A549 (cell line): ENCODE results near the gene TMEM19. TPM values are rescaled to one million over a fixed set of nuclear protein-coding genes. Genes with fewer than 3 reads are reported as not detected.

Experiments
- ATAC-seq, 2 experiments: fragments of 200-7000 bp in 1 of 2; fragments of >200 bp in 1 of 2; cut with Nextera tagmentation in 1 of 2; cut with Tn5 transposase in 1 of 2; 3 replicates each; pipeline versions ENCODE4 v1.8.0 to v1.9.1; 2018 to 2020; ENCODE audit warnings: mild to moderate bottlenecking in 1 of 2, moderate library complexity in 1 of 2
- CTCF ChIA-PET: fragments of 300-600 bp; sonication (Branson Sonifier 250); formaldehyde crosslinking; extraction: SDS; loops from one replicate; lab custom pipeline; 2021; ENCODE audit warnings: antibody characterized with exemption, inconsistent platforms; lab: Yijun Ruan, JAX
- POLR2A ChIA-PET: fragments of 350-600 bp; formaldehyde crosslinking; extraction: SDS; loops from one replicate; lab custom pipeline; 2021; ENCODE audit warnings: antibody characterized with exemption, inconsistent platforms; lab: Yijun Ruan, JAX
- DNase-seq, 2 experiments: peaks; one replicate each; pipeline versions ENCODE4 v3.0.0 to v3.0.0-alpha.2; 2011 to 2016; ENCODE audit warnings: low read depth in 1 of 2, low spot score in 1 of 2
- FAIRE-seq: peaks from 2 replicates; lab custom pipeline; 2011; peaks lifted over from hg19 to GRCh38; lab: Jason Lieb, UNC
- H3K27ac ChIP-seq, 2 experiments: fragments of >200 bp; sonication (Bioruptor Twin); formaldehyde crosslinking; 3 replicates each; pipeline ENCODE4 v1.5.1; 2016 to 2017
- H3K4me1 ChIP-seq: fragments of >200 bp; sonication (Bioruptor Twin); formaldehyde crosslinking; 3 replicates; pipeline ENCODE4 v1.6.1; 2016
- H3K4me2 ChIP-seq: fragments of >200 bp; sonication (Bioruptor Twin); formaldehyde crosslinking; 3 replicates; pipeline ENCODE4 v1.6.1; 2016
- H3K4me3 ChIP-seq: fragments of >200 bp; sonication (Bioruptor Twin); formaldehyde crosslinking; 3 replicates; pipeline ENCODE4 v1.5.1; 2016
- H3K9me3 ChIP-seq: fragments of >200 bp; sonication (Bioruptor Twin); formaldehyde crosslinking; 3 replicates; pipeline ENCODE4 v1.6.1; 2016
- BHLHE40 ChIP-seq: IDR thresholded peaks from 2 replicates; pipeline ENCODE4 v1.6.1; 2012; ENCODE audit warnings: low read depth, low read length, inconsistent platforms
- CBX8 ChIP-seq: fragments of 200-600 bp; sonication (generic); IDR thresholded peaks from 2 replicates; pipeline ENCODE4 v1.6.1; 2016
- CHD2 ChIP-seq: fragments of 150-350 bp; IDR thresholded peaks from 2 replicates; pipeline ENCODE4 v1.6.1; 2014; ENCODE audit warnings: low read length; ENCODE audit not compliant: partially characterized antibody
- EHF ChIP-seq: fragments of 250-450 bp; sonication (Bioruptor Pico); IDR thresholded peaks from 2 replicates; pipeline ENCODE4 v1.5.0; 2020; ENCODE audit warnings: mild to moderate bottlenecking
- HOXA7 ChIP-seq: fragments of 250-450 bp; sonication (Bioruptor Pico); IDR thresholded peaks from 2 replicates; pipeline ENCODE4 v1.5.0; 2020; ENCODE audit warnings: mild to moderate bottlenecking, moderate library complexity
- HOXB13 ChIP-seq: fragments of 250-450 bp; sonication (Bioruptor Pico); IDR thresholded peaks from 2 replicates; pipeline ENCODE4 v1.5.0; 2020; ENCODE audit warnings: low read depth, mild to moderate bottlenecking, moderate library complexity
- HOXB5 ChIP-seq: fragments of 250-450 bp; sonication (Bioruptor Pico); IDR thresholded peaks from 2 replicates; pipeline ENCODE4 v1.5.0; 2020; ENCODE audit warnings: mild to moderate bottlenecking, moderate library complexity
- JUN ChIP-seq, 2 experiments: fragments of >200 bp; sonication (Bioruptor Twin); formaldehyde crosslinking; IDR thresholded peaks; 2 replicates in 1 of 2; 3 replicates in 1 of 2; pipeline ENCODE4 v1.6.1; 2016 to 2017
- MAZ ChIP-seq: fragments of 150-350 bp; IDR thresholded peaks from 2 replicates; pipeline ENCODE4 v1.6.1; 2014; ENCODE audit warnings: antibody characterized with exemption, low read depth, low read length, borderline replicate concordance
- NPAS2 ChIP-seq: fragments of 250-450 bp; sonication (Bioruptor Pico); IDR thresholded peaks from 2 replicates; pipeline ENCODE4 v1.8.0; 2022; ENCODE audit warnings: mild to moderate bottlenecking, moderate library complexity, borderline replicate concordance
- PBX3 ChIP-seq: IDR thresholded peaks from 2 replicates; pipeline ENCODE4 v1.6.1; 2012
- PHF8 ChIP-seq: fragments of 200-600 bp; sonication (generic); IDR thresholded peaks from 2 replicates; pipeline ENCODE4 v1.6.1; 2016; ENCODE audit warnings: low read depth, mild to moderate bottlenecking, antibody characterized with exemption, moderate library complexity, borderline replicate concordance
- POLR2AphosphoS2 ChIP-seq: conservative IDR thresholded peaks from 2 replicates; pipeline ENCODE4 v1.6.1; 2012; ENCODE audit warnings: low read length, improper control_type of control experiment, inconsistent platforms
- RAD21 ChIP-seq, 2 experiments: fragments of >200 bp in 1 of 2; sonication (Bioruptor Twin) in 1 of 2; formaldehyde crosslinking in 1 of 2; IDR thresholded peaks in 1 of 2; conservative IDR thresholded peaks in 1 of 2; 2 replicates in 1 of 2; 3 replicates in 1 of 2; pipeline ENCODE4 v1.6.1; 2012 to 2018; ENCODE audit warnings: inconsistent platforms in 1 of 2
- SREBF2 ChIP-seq: fragments of 450-650 bp; IDR thresholded peaks from 2 replicates; pipeline ENCODE4 v1.6.1; 2014; ENCODE audit warnings: mild to moderate bottlenecking, moderate library complexity
- ZC3H11A ChIP-seq: fragments of 450-650 bp; IDR thresholded peaks from 2 replicates; pipeline ENCODE4 v1.6.1; 2014; ENCODE audit warnings: antibody characterized with exemption, mild to moderate bottlenecking
- ZSCAN20 ChIP-seq: fragments of 250-450 bp; sonication (Bioruptor Pico); IDR thresholded peaks from 2 replicates; pipeline ENCODE4 v1.8.0; 2022; ENCODE audit warnings: mild to moderate bottlenecking, moderate library complexity
- WGBS: methylation state at CpG from one replicate; pipeline ENCODE4 v1.1.6; 2017; ENCODE audit errors: missing lambda C conversion rate; 5-methylcytosine and 5-hydroxymethylcytosine counted together
- polyA plus RNA-seq, 4 experiments: library from polyadenylated mRNA; depleted of rRNA in 3 of 4; stranded (reverse); fragments of >200 nt; fragmentation: RNase III in 1 of 4; extraction: RNeasy Plus Mini Kit Qiagen cat#74134 plus additional on column Dnase treatment in 1 of 4; gene quantifications; 2 replicates in 3 of 4; 3 replicates in 1 of 4; pipeline ENCODE4 v1.2.3, GENCODE V29; 2011 to 2017

Gene TMEM19
- polyA plus RNA-seq, 2 of the 4 experiments (the other 2 are of a cell fraction) = 43.2 to 78.8 TPM

GRCh38 chr12:71655495-71655894 lies 30.4 kb upstream of the TMEM19 start:
- WGBS = 88% methylated on average over 1 of the region's 1 CpG
- Histone ChIP-seq H3K4me2 (no peak overlapping the region), H3K4me1 (no peaks in the 10 kb centered on the region; the same call in 2 of the 3 replicates), H3K9me3 (peaks cover 16% of the 10 kb centered on the region), H3K27ac (no peak overlapping the region), H3K4me3 (no peak overlapping the region)
- FAIRE-seq (no peak), DNase-seq (no peak), ATAC-seq (no peak)
- CTCF ChIA-PET = interaction anchor here (1.1 kb wide), 1 partner anchor 19 kb away, joined by 4 read pairs; no protein-coding TSS in a partner anchor
- TF ChIP-seq MAZ = no peak
- TF ChIP-seq ZC3H11A = no peak
- POLR2A ChIA-PET = no interaction called here

GRCh38 chr12:71655907-71656306 lies 30.0 kb upstream of the TMEM19 start:
- no peak overlapping the region for H3K4me2 ChIP-seq
- no peak for FAIRE-seq
- DNase-seq = no peak
- no peaks in the 10 kb centered on the region; the same call in 2 of the 3 replicates for H3K4me1 ChIP-seq
- peaks cover 16% of the 10 kb centered on the region for H3K9me3 ChIP-seq
- CTCF ChIA-PET = interaction anchor here (1.1 kb wide), 1 partner anchor 91 kb away, joined by 6 read pairs; no protein-coding TSS in a partner anchor
- ATAC-seq = no peak
- 92% methylated on average over 1 of the region's 1 CpG for WGBS
- POLR2A ChIA-PET = no interaction called here
- H3K27ac ChIP-seq = no peak overlapping the region
- TF ChIP-seq RAD21 (conservative IDR thresholded peaks at IDR 0.05 in 1 of 2, IDR thresholded peaks at IDR 0.05 in 1 of 2) (no peak), EHF (CRISPR knock-in tag) (no peak), BHLHE40 (no peak), HOXB13 (no peak), PHF8 (no peak), CHD2 (no peak), CBX8 (no peak)
- H3K4me3 ChIP-seq = no peak overlapping the region

- POLR2A ChIA-PET = no interaction called here
- Histone ChIP-seq H3K9me3 (peaks cover 16% of the 10 kb centered on the region), H3K4me1 (peaks cover 6% of the 10 kb centered on the region; the same call in 2 of the 3 replicates), H3K4me3 (no peak overlapping the region), H3K27ac (no peak overlapping the region), H3K4me2 (no peak overlapping the region)
- FAIRE-seq (no peak), DNase-seq (no peak), ATAC-seq (no peak)
- 89% methylated on average over 3 of the region's 3 CpGs for WGBS
- TF ChIP-seq ZC3H11A (no peak), EHF (CRISPR knock-in tag) (no peak), HOXA7 (CRISPR knock-in tag) (no peak), SREBF2 (no peak), PBX3 (no peak), JUN (IDR thresholded peaks at IDR 0.05) (no peak), NPAS2 (CRISPR knock-in tag) (no peak)
- CTCF ChIA-PET = interaction anchor here (1.1 kb wide), 1 partner anchor 90 kb away, joined by 6 read pairs; no protein-coding TSS in a partner anchor
Observed at GRCh38 chr12:71656740-71657139, 29.1 kb upstream of the TMEM19 start.

GRCh38 chr12:71661977-71662530 lies 23.8 kb upstream of the TMEM19 start:
- CTCF ChIA-PET = interaction anchor here (2.5 to 2.9 kb wide), 2 partner anchors 24 to 85 kb away, joined by 9 to 23 read pairs; partner anchors contain the start of gene TMEM19
- TF ChIP-seq HOXB5 (CRISPR knock-in tag) (no peak), ZSCAN20 (CRISPR knock-in tag) (no peak), POLR2AphosphoS2 (no peak), NPAS2 (CRISPR knock-in tag) (no peak)
- DNase-seq (no peak), FAIRE-seq (no peak), ATAC-seq (no peak)
- H3K4me2 ChIP-seq = peak overlapping the region; percentile 92
- H3K4me1 ChIP-seq = peaks cover 18% of the 10 kb centered on the region; the same call in 2 of the 3 replicates
- 15% methylated on average over 8 of the region's 8 CpGs for WGBS
- H3K27ac ChIP-seq = peak overlapping the region; percentile 49 to 84; a peak in 3 of 6 replicates
- H3K4me3 ChIP-seq = peak overlapping the region; percentile 69
- H3K9me3 ChIP-seq = no peaks in the 10 kb centered on the region
- POLR2A ChIA-PET = interaction anchor here (2.6 to 2.8 kb wide), 2 partner anchors 23 to 93 kb away, joined by 14 to 87 read pairs; partner anchors contain the start of genes RAB21 and TMEM19
